H1 (cell line): ENCODE results near the gene CCDC148. TPM values are rescaled to one million over a fixed set of nuclear protein-coding genes. Genes with fewer than 3 reads are reported as not detected.

Source experiments
- CTCF ChIA-PET: fragments of 300-600 bp; sonication (Branson Sonifier 250); formaldehyde crosslinking; loops from one replicate; lab custom pipeline; 2021; ENCODE audit not compliant: partially characterized antibody; lab: Charles Lee
- POLR2A ChIA-PET: fragments of 300-600 bp; sonication (Branson Sonifier 250); formaldehyde crosslinking; loops from one replicate; lab custom pipeline; 2021; ENCODE audit warnings: inconsistent platforms; ENCODE audit not compliant: partially characterized antibody; lab: Charles Lee
- DNase-seq, 2 experiments: peaks; one replicate each; pipeline versions ENCODE4 v3.0.0 to v3.0.0-alpha.2; 2010 to 2022; ENCODE audit warnings: low spot score in 2 of 2, low read depth in 1 of 2, mixed read lengths in 1 of 2
- FAIRE-seq: peaks from 2 replicates; lab custom pipeline; 2011; peaks lifted over from hg19 to GRCh38; lab: Jason Lieb, UNC
- H2AFZ ChIP-seq: 2 replicates; pipeline ENCODE4 v1.8.1; 2012; ENCODE audit warnings: low read length, inconsistent platforms
- H2AK5ac ChIP-seq: 2 replicates; pipeline ENCODE4 v1.6.1; 2013; ENCODE audit warnings: low read depth, low read length
- H2BK120ac ChIP-seq: replicated peaks from 2 replicates; pipeline ENCODE3; 2013; ENCODE audit warnings: low read depth, low read length, inconsistent platforms
- H2BK12ac ChIP-seq: 2 replicates; pipeline ENCODE4 v1.6.1; 2013; ENCODE audit warnings: low read depth, low read length
- H2BK15ac ChIP-seq: 2 replicates; pipeline ENCODE4 v1.6.1; 2013; ENCODE audit warnings: low read length
- H2BK20ac ChIP-seq: 2 replicates; pipeline ENCODE4 v1.6.1; 2013; ENCODE audit warnings: low read length
- H2BK5ac ChIP-seq: 2 replicates; pipeline ENCODE4 v1.6.1; 2013; ENCODE audit warnings: low read depth, low read length
- H3K14ac ChIP-seq: 2 replicates; pipeline ENCODE4 v1.6.1; 2013; ENCODE audit warnings: inconsistent platforms; ENCODE audit not compliant: insufficient read length
- H3K18ac ChIP-seq: 2 replicates; pipeline ENCODE4 v1.6.1; 2013; ENCODE audit warnings: low read length; ENCODE audit errors: extremely low read depth
- H3K23ac ChIP-seq: 2 replicates; pipeline ENCODE4 v1.6.1; 2013; ENCODE audit warnings: inconsistent platforms; ENCODE audit not compliant: insufficient read length
- H3K23me2 ChIP-seq: 2 replicates; pipeline ENCODE4 v1.6.1; 2013; ENCODE audit warnings: low read depth, low read length
- H3K27ac ChIP-seq: 2 replicates; pipeline ENCODE4 v1.6.1; 2011; ENCODE audit warnings: low read depth, low read length, inconsistent platforms
- H3K27me3 ChIP-seq, 4 experiments: replicated peaks in 1 of 4; 1 replicate in 1 of 4; 2 replicates in 3 of 4; pipeline versions ENCODE4 v1.6.1 to v1.8.1; 2011 to 2013; ENCODE audit warnings: low read length in 3 of 4, mild to moderate bottlenecking in 3 of 4, inconsistent platforms in 2 of 4, mixed read lengths in 2 of 4, moderate library complexity in 1 of 4; ENCODE audit not compliant: control insufficient read depth in 3 of 4, insufficient read depth in 3 of 4; ENCODE audit errors: extremely low read depth in 1 of 4
- H3K36me3 ChIP-seq, 4 experiments: 2 replicates each; pipeline versions ENCODE4 v1.6.1 to v1.8.1; 2011 to 2013; ENCODE audit warnings: mild to moderate bottlenecking in 4 of 4, low read length in 3 of 4, moderate library complexity in 2 of 4, control low read depth in 1 of 4, inconsistent platforms in 1 of 4; ENCODE audit not compliant: insufficient read depth in 4 of 4, control insufficient read depth in 2 of 4
- H3K4ac ChIP-seq: replicated peaks from 2 replicates; pipeline ENCODE3; 2013; ENCODE audit warnings: low read length, low read depth, mixed read lengths, inconsistent platforms; ENCODE audit not compliant: insufficient read length
- H3K4me1 ChIP-seq, 4 experiments: replicated peaks in 1 of 4; 1 replicate in 1 of 4; 2 replicates in 3 of 4; pipeline versions ENCODE4 v1.6.1 to v1.8.1; 2011 to 2013; ENCODE audit warnings: low read length in 3 of 4, inconsistent platforms in 2 of 4, mixed read lengths in 1 of 4; ENCODE audit not compliant: insufficient read depth in 4 of 4, control insufficient read depth in 3 of 4
- H3K4me2 ChIP-seq, 2 experiments: 2 replicates each; pipeline versions ENCODE4 v1.6.1 to v1.8.1; 2011 to 2013; ENCODE audit warnings: low read depth in 2 of 2, low read length in 2 of 2, control low read depth in 1 of 2, inconsistent platforms in 1 of 2, mild to moderate bottlenecking in 1 of 2; ENCODE audit not compliant: insufficient read depth in 1 of 2
- H3K4me3 ChIP-seq, 4 experiments: fragments of 200-600, 300-600 bp in 1 of 4; sonication (generic), shearing (Covaris generic), sonication (Bioruptor Twin) in 1 of 4; 2 replicates each; pipeline versions ENCODE4 v1.5.1 to v1.8.1; 2011 to 2016; ENCODE audit warnings: low read length in 4 of 4, low read depth in 3 of 4, control low read depth in 2 of 4, inconsistent platforms in 2 of 4, mild to moderate bottlenecking in 2 of 4, mixed read lengths in 1 of 4, moderate library complexity in 1 of 4; ENCODE audit not compliant: insufficient read depth in 2 of 4; ENCODE audit errors: extremely low read depth in 1 of 4
- H3K56ac ChIP-seq: replicated peaks from 2 replicates; pipeline ENCODE3; 2013; ENCODE audit warnings: low read depth, mild to moderate bottlenecking, mixed read lengths, low read length, inconsistent platforms; ENCODE audit not compliant: insufficient read length
- H3K79me1 ChIP-seq: 2 replicates; pipeline ENCODE4 v1.6.1; 2013; ENCODE audit warnings: low read depth, low read length, control low read depth
- H3K79me2 ChIP-seq, 2 experiments: 2 replicates each; pipeline versions ENCODE4 v1.6.1 to v1.8.1; 2012 to 2013; ENCODE audit warnings: low read length in 2 of 2, mild to moderate bottlenecking in 2 of 2, inconsistent platforms in 1 of 2; ENCODE audit not compliant: insufficient read depth in 2 of 2, control insufficient read depth in 1 of 2
- H3K9ac ChIP-seq, 4 experiments: replicated peaks in 1 of 4; 1 replicate in 1 of 4; 2 replicates in 3 of 4; pipeline versions ENCODE4 v1.6.1 to v1.8.1; 2011 to 2013; ENCODE audit warnings: low read depth in 3 of 4, low read length in 3 of 4, control low read depth in 2 of 4, mild to moderate bottlenecking in 2 of 4, moderate library complexity in 2 of 4, inconsistent platforms in 1 of 4; ENCODE audit errors: extremely low read depth in 1 of 4
- H3K9me3 ChIP-seq, 2 experiments: 2 replicates each; pipeline versions ENCODE4 v1.6.1 to v1.8.1; 2012 to 2013; ENCODE audit warnings: mild to moderate bottlenecking in 2 of 2, moderate library complexity in 2 of 2, control low read depth in 1 of 2, inconsistent platforms in 1 of 2, low read depth in 1 of 2, low read length in 1 of 2, mixed read lengths in 1 of 2; ENCODE audit not compliant: insufficient read depth in 2 of 2
- H4K20me1 ChIP-seq, 2 experiments: replicated peaks in 1 of 2; 2 replicates each; pipeline versions ENCODE3 to v1.8.1; 2011 to 2013; ENCODE audit warnings: inconsistent platforms in 2 of 2, low read length in 2 of 2, mild to moderate bottlenecking in 1 of 2; ENCODE audit not compliant: insufficient read depth in 2 of 2, control insufficient read depth in 1 of 2
- H4K5ac ChIP-seq: 2 replicates; pipeline ENCODE4 v1.6.1; 2013; ENCODE audit warnings: low read length, low read depth, mixed read lengths, inconsistent platforms; ENCODE audit not compliant: insufficient read length
- H4K8ac ChIP-seq: 2 replicates; pipeline ENCODE4 v1.8.0; 2013; ENCODE audit warnings: mild to moderate bottlenecking, moderate library complexity, low read length, inconsistent platforms; ENCODE audit not compliant: insufficient read depth; ENCODE audit errors: extremely low read depth
- H4K91ac ChIP-seq: replicated peaks from 2 replicates; pipeline ENCODE3; 2013; ENCODE audit warnings: low read length, mixed read lengths, inconsistent platforms; ENCODE audit not compliant: insufficient read length
- EP300 ChIP-seq, 2 experiments: IDR thresholded peaks; 1 replicate in 1 of 2; 2 replicates in 1 of 2; pipeline ENCODE4 v1.6.1; 2011 to 2012; ENCODE audit warnings: low read depth in 2 of 2, low read length in 2 of 2, mild to moderate bottlenecking in 2 of 2, borderline replicate concordance in 1 of 2, inconsistent platforms in 1 of 2, moderate library complexity in 1 of 2
- NANOG ChIP-seq: IDR thresholded peaks from 2 replicates; pipeline ENCODE4 v1.6.1; 2011; ENCODE audit warnings: low read length, low read depth, mild to moderate bottlenecking, inconsistent platforms; ENCODE audit not compliant: insufficient read depth, poor library complexity, severe bottlenecking
- NRF1 ChIP-seq: IDR thresholded peaks from 2 replicates; pipeline ENCODE4 v1.6.1; 2011; ENCODE audit warnings: mild to moderate bottlenecking, low read depth, low read length, improper control_type of control experiment
- RFX5 ChIP-seq: IDR thresholded peaks from 2 replicates; pipeline ENCODE4 v1.6.1; 2011; ENCODE audit warnings: low read depth, low read length, improper control_type of control experiment, borderline replicate concordance
- WGBS, 2 experiments: shearing (Covaris generic) in 1 of 2; methylation state at CpG; one replicate each; pipeline versions ENCODE4 v1.1.6 to v1.1.7; 2013 to 2015; ENCODE audit warnings: low lambda C conversion rate in 2 of 2, mixed read lengths in 2 of 2, inconsistent platforms in 1 of 2, low coverage in 1 of 2, missing lambda C conversion rate in 1 of 2; ENCODE audit not compliant: insufficient replicate concordance in 2 of 2, insufficient coverage in 1 of 2, insufficient read length in 1 of 2; ENCODE audit errors: extremely low coverage in 1 of 2, missing lambda C conversion rate in 1 of 2; 5-methylcytosine and 5-hydroxymethylcytosine counted together
- polyA plus RNA-seq, 7 experiments: library from polyadenylated mRNA; depleted of rRNA in 3 of 7; stranded (reverse) in 5 of 7; unstranded in 2 of 7; fragments of >200 nt in 5 of 7; fragments of 200-250 nt in 2 of 7; gene quantifications; 1 replicate in 5 of 7; 2 replicates in 1 of 7; 4 replicates in 1 of 7; pipeline versions ENCODE4 v1.2.1 to v1.2.3, GENCODE V29; 2011 to 2013; ENCODE audit warnings: missing spikeins in 2 of 7, mixed read lengths in 2 of 7
- total RNA-seq: library from RNA; stranded (reverse); fragmentation: NEBNext Ultra II Directional; extraction: Animal tissue kit (Norgen Biotek cat#: 25700); gene quantifications from 2 replicates; pipeline ENCODE4 v1.2.1, GENCODE V29; 2021

CCDC148 gene
- total and polyA plus RNA-seq, 2 of the 8 experiments (the other 6 are each of a cell fraction or from before 2014, with no cell fraction given): 0.45 to 1.3 TPM

DNA sequence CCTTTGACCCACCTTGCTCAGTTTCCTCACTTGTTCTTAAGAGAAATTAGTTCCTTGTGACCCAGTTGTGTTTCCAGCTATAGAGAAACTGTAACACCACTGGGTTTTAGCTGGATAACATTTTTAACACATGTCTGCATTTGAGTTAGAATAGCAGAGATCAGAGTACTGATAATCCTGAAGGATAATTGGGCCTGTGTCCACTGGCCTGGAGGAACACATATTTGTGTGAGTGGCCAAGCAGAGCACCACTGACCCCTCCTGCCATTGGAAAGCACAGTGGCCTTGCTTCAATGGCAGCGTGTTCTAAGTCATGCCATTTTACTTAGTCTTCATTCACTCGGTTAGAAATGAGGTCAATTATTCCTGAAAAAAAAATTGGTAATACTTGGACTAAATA lies 42.8 kb upstream of the CCDC148 start:
- TF ChIP-seq NANOG (no peak), RFX5 (no peak), NRF1 (no peak), EP300 (IDR thresholded peaks at IDR 0.05; ENCODE audit: borderline replicate concordance in 1 of 2, low read depth in 2 of 2, low read length in 2 of 2) (no peak)

More for the DNA sequence above, 42.8 kb upstream of the CCDC148 start:
- Histone ChIP-seq H3K79me1 (no peaks in the 10 kb centered on the region), H3K56ac (no peak overlapping the region), H3K4me1 (peaks cover 4 to 8% (median 6%) of the 10 kb centered on the region in 4 experiments; a peak in 5 of 7 replicates), H4K91ac (no peak overlapping the region), H2AFZ (no peak overlapping the region), H2AK5ac (no peak overlapping the region), H3K18ac (no peak overlapping the region), H2BK15ac (no peak overlapping the region), H4K20me1 (no peaks in the 10 kb centered on the region), H3K36me3 (no peaks in the 10 kb centered on the region), H3K23ac (no peak overlapping the region), H4K8ac (no peak overlapping the region), H3K4ac (no peak overlapping the region), H2BK20ac (no peak overlapping the region), H3K14ac (no peak overlapping the region), H3K27ac (no peak overlapping the region), H4K5ac (no peak overlapping the region), H3K9ac (no peak overlapping the region), H2BK120ac (no peak overlapping the region), H3K4me3 (no peak overlapping the region), H3K4me2 (no peak overlapping the region), H3K23me2 (no peaks in the 10 kb centered on the region), H3K79me2 (peaks cover 0 to 87% of the 10 kb centered on the region in 2 experiments; a peak in 3 of 4 replicates), H2BK12ac (no peak overlapping the region), H2BK5ac (no peak overlapping the region), H3K27me3 (no peaks in the 10 kb centered on the region), H3K9me3 (no peaks in the 10 kb centered on the region)
- DNase-seq (no peak), FAIRE-seq (no peak)
- CTCF ChIA-PET: interaction anchor here (1.1 kb wide), 1 partner anchor 26 kb away, joined by 3 read pairs; no protein-coding TSS in a partner anchor
- POLR2A ChIA-PET: interaction anchor here (1.3 kb wide), 1 partner anchor 41 kb away, joined by 3 read pairs; no protein-coding TSS in a partner anchor
- WGBS, 2 experiments: 95% methylated on average over 2 of the region's 2 CpGs; no CpG with 5 or more reads in 1 of the 2 experiments
